ENCODE results near the gene CDIP1.
A peak's percentile ranks its signal among the peaks of the same experiment; 100 is the strongest.
"Not testable (repeated sequence)": the region's sequence is repeated elsewhere in the genome, so short reads cannot be mapped to it uniquely, and the experiment has no call there.

Gene CDIP1

GRCh38 chr16:4538350-4539235 lies at the start of gene CDIP1:
TSS of gene CDIP1 (minus strand) at chr16:4538773. CDS start at chr16:4514130, 24,643 bp downstream.
- peak; percentile 86 for DNase-seq (ENCODE audit: low spot score)

GRCh38 chr16:4586291-4586690 lies 47.7 kb upstream of the CDIP1 start:
- no peak for DNase-seq (ENCODE audit: low spot score)

GRCh38 chr16:4583906-4584305 lies 45.3 kb upstream of the CDIP1 start:
- DNase-seq (ENCODE audit: low spot score), result no peak

GRCh38 chr16:4580250-4580649 lies 41.7 kb upstream of the CDIP1 start:
- DNase-seq (ENCODE audit: low spot score), result no peak

GRCh38 chr16:4578961-4579530 lies 40.5 kb upstream of the CDIP1 start:
- no peak for DNase-seq (ENCODE audit: low spot score)

- DNase-seq (ENCODE audit: low spot score), result no peak
These were observed 37.4 kb upstream of the CDIP1 start for GRCh38 chr16:4576008-4576407.

- no peak for DNase-seq (ENCODE audit: low spot score)
These were observed 36.5 kb upstream of the CDIP1 start for GRCh38 chr16:4574919-4575705.

GRCh38 chr16:4573926-4574325 lies 35.4 kb upstream of the CDIP1 start:
- not testable (repeated sequence) for DNase-seq (ENCODE audit: low spot score)

GRCh38 chr16:4572715-4573114 lies 34.1 kb upstream of the CDIP1 start:
- no peak for DNase-seq (ENCODE audit: low spot score)

- DNase-seq (ENCODE audit: low spot score), result no peak
These were observed 32.2 kb upstream of the CDIP1 start for GRCh38 chr16:4570688-4571321.

GRCh38 chr16:4570086-4570485 lies 31.5 kb upstream of the CDIP1 start:
- no peak for DNase-seq (ENCODE audit: low spot score)

- no peak for DNase-seq (ENCODE audit: low spot score)
These were observed 27.6 kb upstream of the CDIP1 start for GRCh38 chr16:4566144-4566543.

GRCh38 chr16:4564661-4565267 lies 26.2 kb upstream of the CDIP1 start:
- no peak for DNase-seq (ENCODE audit: low spot score)

- no peak for DNase-seq (ENCODE audit: low spot score)
These were observed 23.0 kb upstream of the CDIP1 start for GRCh38 chr16:4561596-4561995.

GRCh38 chr16:4557973-4558372 lies 19.4 kb upstream of the CDIP1 start:
- no peak for DNase-seq (ENCODE audit: low spot score)

- no peak for DNase-seq (ENCODE audit: low spot score)
These were observed 18.0 kb upstream of the CDIP1 start for GRCh38 chr16:4556580-4556979.

GRCh38 chr16:4556112-4556511 lies 17.5 kb upstream of the CDIP1 start, which contains the start of gene C16orf96:
TSS of gene C16orf96 (plus strand) at chr16:4556340. CDS start at chr16:4556490, 150 bp downstream.
- no peak for DNase-seq (ENCODE audit: low spot score)

GRCh38 chr16:4552541-4552940 lies 14.0 kb upstream of the CDIP1 start:
- no peak for DNase-seq (ENCODE audit: low spot score)

GRCh38 chr16:4550591-4550990 lies 12.0 kb upstream of the CDIP1 start:
- no peak for DNase-seq (ENCODE audit: low spot score)

GRCh38 chr16:4548124-4548523 lies 9.6 kb upstream of the CDIP1 start:
- no peak for DNase-seq (ENCODE audit: low spot score)

GRCh38 chr16:4544473-4544872 lies 5.9 kb upstream of the CDIP1 start:
- no peak for DNase-seq (ENCODE audit: low spot score)
